GM06990 (cell line): ENCODE results near the gene KCTD20.
"Not testable (repeated sequence)": the region's sequence is repeated elsewhere in the genome, so short reads cannot be mapped to it uniquely, and the experiment has no call there.

Experiments
- DNase-seq: peaks from one replicate; pipeline ENCODE4 v3.0.0-alpha.2; 2011; ENCODE audit not compliant: insufficient read length; ENCODE audit errors: extremely low read depth
- H3K27me3 ChIP-seq: replicated peaks from 2 replicates; pipeline ENCODE4 v1.6.0; 2011; ENCODE audit warnings: low read length; ENCODE audit not compliant: control insufficient read depth, insufficient read depth
- H3K36me3 ChIP-seq: 2 replicates; pipeline ENCODE4 v1.5.1; 2011; ENCODE audit warnings: low read length; ENCODE audit not compliant: control insufficient read depth, insufficient read depth
- H3K4me3 ChIP-seq: replicated peaks from 2 replicates; pipeline ENCODE4 v1.5.1; 2011; ENCODE audit warnings: low read depth, mild to moderate bottlenecking, control low read depth, low read length
- CTCF ChIP-seq: IDR thresholded peaks from 2 replicates; pipeline ENCODE4 v1.5.1; 2011; ENCODE audit warnings: low read length, control low read depth, mild to moderate bottlenecking, inconsistent platforms; ENCODE audit not compliant: insufficient read depth, poor library complexity, severe bottlenecking

The KCTD20 gene

GRCh38 chr6:36442103-36442670 lies 613 bp upstream of the KCTD20 start:
- Histone ChIP-seq H3K27me3 (no peaks in the 10 kb centered on the region), H3K4me3 (peak overlapping the region; percentile 79), H3K36me3 (no peaks in the 10 kb centered on the region; the same call in 1 of the 2 replicates)
- DNase-seq, result no peak
- TF ChIP-seq CTCF, result no peak

GRCh38 chr6:36443471-36444428 lies 950 bp downstream of the KCTD20 start:
- no peak for DNase-seq

GRCh38 chr6:36444470-36444869 lies 1.7 kb downstream of the KCTD20 start:
- DNase-seq, result no peak
- H3K36me3 ChIP-seq, result no peaks in the 10 kb centered on the region; the same call in 1 of the 2 replicates
- TF ChIP-seq CTCF, result no peak
- peak overlapping the region; percentile 79 for H3K4me3 ChIP-seq
- H3K27me3 ChIP-seq, result no peaks in the 10 kb centered on the region

More at GRCh38 chr6:36443471-36444428, 950 bp downstream of the KCTD20 start:
- peak; percentile 22 for TF ChIP-seq CTCF
- Histone ChIP-seq H3K36me3 (no peaks in the 10 kb centered on the region; the same call in 1 of the 2 replicates), H3K27me3 (no peaks in the 10 kb centered on the region), H3K4me3 (peak overlapping the region; percentile 79)

- no peak overlapping the region for H3K4me3 ChIP-seq
- no peak for TF ChIP-seq CTCF
- DNase-seq, result no peak
- no peaks in the 10 kb centered on the region; the same call in 1 of the 2 replicates for H3K36me3 ChIP-seq
- no peaks in the 10 kb centered on the region for H3K27me3 ChIP-seq
These were observed 2.8 kb downstream of the KCTD20 start for GRCh38 chr6:36445621-36446020.

- H3K36me3 ChIP-seq, H3K4me3 ChIP-seq, H3K27me3 ChIP-seq, DNase-seq: not testable (repeated sequence)
These were observed 6.4 kb downstream of the KCTD20 start for GRCh38 chr6:36449173-36449572.

- not testable (repeated sequence) for H3K36me3 ChIP-seq, H3K27me3 ChIP-seq, H3K4me3 ChIP-seq, DNase-seq
These were observed 10.1 kb downstream of the KCTD20 start for GRCh38 chr6:36452897-36453296.
